ENCODE results near the gene HS1BP3.

HS1BP3 gene

DNA sequence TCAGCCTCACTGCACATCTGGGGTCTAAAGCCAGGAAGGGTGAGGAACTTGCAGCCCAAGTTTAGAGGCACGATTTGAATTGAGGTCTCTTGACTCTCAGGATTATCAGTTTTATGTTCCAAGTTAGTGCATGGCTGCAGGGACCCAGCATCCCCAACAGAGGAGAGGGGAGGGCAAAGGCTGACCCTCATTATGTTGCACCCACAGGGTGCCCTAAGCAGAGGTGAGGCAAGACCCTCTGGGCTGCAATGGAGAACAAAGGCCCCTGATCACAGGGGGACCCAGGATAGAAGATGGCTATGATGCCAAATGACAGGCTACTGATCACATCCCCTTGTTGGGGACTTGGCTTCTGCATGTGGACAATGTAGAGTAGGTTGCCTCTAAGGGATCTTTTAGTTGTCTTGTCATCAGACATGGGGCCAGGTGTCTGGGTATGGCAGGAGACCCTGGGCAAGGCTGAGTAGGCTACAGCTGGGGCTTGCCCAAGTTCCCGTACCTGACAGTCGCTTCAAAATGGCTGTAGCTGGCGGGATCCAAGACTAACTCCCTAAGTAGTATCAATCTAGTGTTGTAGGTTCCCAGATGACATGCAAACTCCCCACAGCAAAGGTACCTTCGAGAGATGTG is 11.5 kb upstream of the HS1BP3 start:
- DNase-seq: peak; percentile 21

DNA sequence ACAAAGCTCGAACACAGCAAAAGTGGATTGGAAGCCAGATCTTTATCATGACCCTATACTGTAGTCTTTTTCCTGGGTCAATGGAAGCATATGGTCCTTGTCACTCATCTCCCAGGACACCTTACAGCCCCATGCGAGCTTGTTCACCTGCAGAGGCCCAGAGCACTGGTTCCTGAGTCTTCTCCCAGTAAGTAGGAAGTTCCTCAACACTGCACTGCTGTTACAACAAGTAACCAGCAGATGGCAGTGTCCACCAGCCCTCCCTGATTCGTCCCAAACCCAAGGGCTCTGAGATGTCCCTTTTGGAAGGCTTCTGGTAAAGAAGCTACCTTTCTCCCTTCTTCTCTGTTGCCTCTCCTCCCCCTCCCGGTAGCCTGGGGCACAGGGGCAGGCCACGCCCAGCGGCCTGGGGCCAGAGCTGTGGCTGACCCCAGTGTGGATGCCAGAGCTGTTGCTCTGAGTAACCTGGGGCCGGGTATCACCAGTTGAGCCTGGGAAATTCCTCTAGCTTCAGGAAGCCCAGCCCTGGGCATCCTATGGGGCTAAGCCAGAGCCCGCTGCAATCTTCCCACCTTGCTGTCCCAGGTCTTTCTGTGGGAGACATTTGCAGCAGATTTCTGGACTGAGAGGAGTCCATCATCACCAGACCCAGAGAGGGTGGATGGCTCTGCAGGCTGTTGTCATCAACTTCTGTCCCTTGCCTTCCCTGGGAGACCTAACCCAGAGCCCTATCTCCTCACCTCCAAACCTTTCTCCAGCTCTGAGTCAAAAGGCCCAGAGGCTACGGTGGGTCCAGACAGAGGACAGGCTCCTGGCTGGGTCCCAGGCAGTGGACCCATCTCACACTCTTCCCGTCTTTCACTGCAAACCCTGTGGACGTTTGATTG is 10.8 kb upstream of the HS1BP3 start:
- DNase-seq: peak; percentile 65

DNA sequence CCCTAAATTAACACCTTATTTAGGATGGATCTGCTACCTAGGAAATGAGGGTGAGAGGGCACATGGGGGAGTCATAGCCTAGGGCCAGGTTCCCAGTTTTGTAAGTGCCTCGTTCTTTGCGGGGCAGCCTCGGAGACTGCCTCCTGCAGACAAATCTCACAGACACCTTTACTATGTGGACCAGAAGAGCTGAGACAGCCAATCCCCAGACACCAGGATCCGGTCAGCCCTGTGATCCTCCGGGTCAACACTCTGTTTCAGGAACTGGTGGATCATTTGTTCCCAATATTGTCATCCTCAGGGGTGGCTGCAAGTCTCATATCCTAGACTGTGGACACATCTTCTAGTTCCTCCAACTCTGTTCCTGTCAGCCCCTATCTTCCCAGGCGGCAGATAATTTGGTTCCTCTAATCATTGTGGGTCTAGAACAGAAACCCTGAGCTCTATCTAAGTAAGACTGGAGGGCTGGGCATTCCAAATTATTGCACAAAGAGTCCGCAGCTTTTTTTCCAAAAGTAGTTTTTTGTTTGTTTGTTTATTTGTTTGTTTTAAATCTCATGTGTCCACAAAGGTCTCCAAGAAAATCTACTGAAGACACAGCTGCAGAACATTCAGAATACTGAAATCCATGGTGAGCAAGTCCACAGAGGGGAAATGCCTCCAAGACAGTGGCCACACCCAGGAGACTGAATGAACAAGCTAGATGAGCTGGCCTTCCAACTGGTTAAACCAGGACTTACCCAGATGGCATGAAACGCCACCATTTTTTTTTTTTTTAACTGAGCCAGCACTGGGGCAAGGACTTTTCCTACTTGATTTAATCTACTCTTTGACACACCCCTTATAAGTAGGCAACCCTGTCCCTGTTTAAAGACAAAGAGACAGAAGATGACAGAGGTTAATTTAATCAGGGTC is 9.9 kb upstream of the HS1BP3 start:
- DNase-seq: no peak

DNA sequence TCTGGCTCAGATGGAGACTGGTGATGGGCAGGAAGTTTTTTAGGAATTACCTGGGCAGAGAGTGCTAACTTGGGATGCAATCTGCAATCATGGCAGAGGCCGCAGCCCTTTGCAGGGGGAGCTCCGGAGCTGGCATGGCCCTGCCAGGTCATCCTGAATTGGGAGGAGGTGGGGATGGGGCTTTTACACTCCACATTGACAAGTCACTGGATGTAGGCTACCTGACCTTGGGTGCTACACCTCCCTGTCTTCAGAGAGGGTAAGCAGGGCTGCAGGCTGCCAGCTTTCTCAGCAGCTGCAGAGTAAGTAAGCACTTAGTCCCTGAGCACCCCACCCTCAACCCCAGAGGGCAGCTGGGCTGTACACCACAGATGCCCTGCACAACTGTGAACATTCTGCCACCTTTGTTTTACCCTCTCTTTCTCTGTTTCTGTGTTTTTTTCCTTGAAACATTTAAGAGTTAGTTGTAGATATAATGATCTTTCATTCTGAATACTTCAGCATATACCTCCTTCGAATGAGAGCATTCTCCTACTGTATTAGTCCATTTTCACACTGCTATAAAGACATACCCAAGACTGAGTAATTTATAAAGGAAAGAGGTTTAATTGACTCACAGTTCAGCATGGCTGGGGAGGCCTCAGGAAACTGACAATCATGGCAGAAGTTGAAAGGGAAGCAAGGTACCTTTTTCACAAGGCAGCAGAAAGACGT is 6.8 kb upstream of the HS1BP3 start:
- DNase-seq: no peak

DNA sequence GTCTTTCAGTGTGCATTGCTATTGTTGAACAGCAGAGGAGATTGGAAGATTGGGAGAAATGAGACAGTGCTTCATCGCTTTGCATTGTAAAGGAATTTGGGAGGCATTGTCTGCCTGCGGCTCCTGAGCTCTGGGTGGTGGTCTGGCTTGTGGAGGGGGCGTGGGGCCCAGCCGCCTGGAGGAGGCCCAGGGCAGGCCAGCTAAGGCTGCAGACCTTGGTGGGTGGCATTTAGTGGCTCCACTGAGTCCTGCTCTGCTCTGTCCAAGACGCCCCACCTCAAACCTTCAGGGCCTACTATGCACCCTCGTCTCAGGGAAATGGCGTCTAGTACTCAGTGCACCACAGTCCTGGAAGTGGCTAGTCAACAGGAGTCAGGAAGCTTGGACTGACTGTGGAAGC is 5.7 kb upstream of the HS1BP3 start:
- DNase-seq: no peak

DNA sequence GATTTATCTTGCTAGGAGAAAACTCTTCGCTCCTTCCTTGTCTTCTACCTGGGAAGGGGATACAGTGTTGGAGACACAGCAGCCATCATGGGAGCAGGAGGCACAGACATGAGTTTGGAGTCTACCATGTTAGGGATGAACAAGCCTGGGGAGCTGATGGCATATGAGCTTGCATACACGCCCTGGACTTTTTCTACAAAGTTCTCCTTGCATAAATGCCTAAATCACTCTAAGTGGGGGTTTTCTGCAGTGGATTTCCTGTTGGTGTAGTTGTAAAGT is 3.6 kb upstream of the HS1BP3 start:
- no peak for DNase-seq

DNA sequence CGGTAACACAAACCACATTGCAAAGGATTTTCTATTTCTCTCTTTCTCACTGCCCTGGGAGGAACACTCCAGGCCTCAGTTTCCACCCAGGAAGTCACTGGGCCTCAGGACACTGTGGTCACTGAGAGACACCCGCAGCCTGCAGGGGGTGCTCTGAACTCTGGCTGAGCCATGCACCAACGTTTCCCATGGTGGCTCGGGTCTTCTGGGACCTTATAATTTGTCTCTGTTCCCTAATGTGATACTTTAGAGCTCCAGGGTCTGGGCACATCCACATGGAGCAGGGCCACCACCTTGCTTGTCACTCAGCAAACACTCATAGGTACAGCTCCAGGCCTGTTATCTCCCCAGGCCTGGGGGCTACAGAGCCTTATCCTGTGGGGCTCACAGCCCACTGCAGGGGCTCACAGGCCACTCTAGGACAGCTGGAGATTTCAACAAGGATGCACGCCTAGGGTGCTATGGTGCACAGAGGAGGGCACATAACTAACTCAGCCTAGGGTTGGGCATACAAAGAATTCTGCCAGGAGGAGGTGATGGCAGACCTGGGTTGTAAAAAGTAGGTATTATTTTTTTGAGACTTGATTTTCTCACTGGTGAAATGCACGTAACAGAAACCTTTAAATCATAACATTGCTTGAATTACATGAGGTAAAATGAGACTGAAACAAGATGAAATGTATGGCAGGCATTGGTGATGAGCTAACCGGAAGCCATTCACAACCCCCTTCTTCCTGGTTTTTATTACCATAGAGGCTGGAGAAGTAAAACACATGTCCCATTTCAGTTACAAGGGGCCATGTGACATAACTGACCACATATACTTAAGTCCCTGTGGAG is 3.0 kb upstream of the HS1BP3 start:
- no peak for DNase-seq

DNA sequence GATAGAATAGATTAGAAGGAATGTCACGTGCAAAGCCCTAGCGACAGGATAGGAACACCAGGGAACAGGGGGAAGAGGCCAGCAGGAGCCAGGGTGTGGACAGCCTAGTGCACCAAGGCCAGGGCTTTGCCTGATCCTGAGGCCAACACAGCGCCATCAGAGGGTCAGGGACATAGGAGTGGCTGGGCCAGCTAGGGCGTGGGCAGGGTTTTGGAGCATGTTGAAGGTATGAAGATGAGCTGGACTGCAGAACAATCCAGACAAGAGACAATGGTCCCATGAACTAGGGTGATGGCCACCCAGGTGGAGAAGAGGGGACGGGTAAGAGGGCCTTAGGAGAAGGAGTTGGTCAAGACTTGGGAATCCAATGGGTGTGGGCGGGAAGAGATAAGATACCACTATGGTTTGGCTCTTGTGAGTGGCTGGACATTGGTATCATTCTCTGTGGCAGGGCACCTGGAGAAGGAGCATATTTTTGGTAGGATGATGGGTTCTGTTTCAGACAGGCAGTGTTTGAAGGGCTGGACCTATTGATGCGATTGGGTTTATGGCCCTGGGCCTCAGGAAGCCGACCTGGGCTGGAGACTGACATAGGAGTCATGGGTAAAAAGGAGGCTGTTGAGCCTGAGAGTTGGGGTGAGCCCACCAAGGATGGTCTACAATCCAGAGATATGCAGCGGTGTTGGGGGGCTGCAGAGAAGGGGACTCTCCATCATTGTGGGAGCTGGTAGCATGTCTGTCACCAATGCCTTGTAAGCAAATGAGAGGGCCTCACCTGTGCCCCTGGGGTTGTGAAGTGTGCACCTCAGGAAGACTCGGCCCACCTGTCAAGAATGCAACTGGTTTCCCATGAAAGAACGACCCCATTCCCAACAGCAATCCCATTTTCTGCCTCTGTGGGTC is 2.0 kb upstream of the HS1BP3 start:
- DNase-seq: no peak

DNA sequence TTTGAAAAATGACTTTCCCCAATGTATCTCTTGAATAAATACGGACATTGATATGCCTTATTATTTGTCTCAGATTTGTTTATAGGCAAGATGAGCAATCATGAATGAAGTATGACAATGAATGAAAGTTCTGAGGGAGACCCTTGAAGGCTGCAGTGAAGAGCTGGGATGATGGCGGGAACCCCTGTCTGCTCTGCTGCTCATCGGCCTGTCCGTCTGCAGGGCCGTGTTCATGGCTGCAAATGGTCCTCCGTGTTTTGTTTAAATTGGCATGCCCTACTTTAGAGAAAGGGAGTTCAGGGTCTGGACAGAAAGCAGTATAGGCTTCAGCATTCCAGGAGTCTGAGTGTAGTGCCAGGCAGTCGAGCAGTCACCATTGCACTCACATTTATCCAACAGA is 1.2 kb upstream of the HS1BP3 start:
- no peak for DNase-seq

DNA sequence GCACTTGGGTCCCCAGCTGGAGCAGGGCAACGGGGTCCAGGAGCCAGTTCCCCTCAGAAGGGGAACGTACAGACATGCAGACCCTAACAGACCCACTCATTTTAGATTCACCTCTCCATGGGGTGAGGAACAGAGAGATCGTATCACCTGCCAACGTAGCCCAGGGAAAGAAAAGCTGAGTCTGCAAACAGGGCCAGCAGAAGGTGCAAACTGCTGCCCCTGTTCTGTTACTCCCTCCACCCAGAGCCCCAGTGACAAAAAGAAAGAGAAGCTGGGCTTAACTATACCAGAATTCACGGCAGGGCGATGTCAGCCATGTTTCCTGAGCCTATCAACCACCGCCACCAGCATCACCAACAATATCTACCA is 817 bp upstream of the HS1BP3 start:
- DNase-seq: no peak

DNA sequence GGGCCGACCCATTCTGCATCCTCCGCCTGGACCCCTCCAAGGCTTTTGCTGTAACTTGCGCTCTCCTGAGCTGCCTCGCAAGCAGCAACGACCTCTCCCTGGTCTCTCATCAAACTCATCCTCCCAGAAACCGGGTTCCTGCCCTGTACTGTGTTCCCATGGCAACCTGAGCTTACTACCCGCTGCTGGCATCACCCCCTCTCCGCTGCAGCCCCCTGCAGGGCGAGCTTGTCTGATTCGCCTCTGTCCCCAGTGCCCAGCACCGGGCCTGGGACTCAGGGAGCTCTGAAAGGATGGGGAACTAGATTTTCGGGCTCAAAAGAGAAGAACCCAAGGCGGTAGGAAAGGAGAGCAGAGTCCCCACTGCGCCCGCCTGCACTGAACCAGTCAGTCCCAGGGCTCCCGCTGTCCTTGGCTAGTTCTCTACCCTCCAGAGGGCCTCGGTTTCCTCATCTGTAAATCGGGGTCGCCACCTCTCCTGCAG is 463 bp downstream of the HS1BP3 start:
- peak; percentile 40 for DNase-seq

DNA sequence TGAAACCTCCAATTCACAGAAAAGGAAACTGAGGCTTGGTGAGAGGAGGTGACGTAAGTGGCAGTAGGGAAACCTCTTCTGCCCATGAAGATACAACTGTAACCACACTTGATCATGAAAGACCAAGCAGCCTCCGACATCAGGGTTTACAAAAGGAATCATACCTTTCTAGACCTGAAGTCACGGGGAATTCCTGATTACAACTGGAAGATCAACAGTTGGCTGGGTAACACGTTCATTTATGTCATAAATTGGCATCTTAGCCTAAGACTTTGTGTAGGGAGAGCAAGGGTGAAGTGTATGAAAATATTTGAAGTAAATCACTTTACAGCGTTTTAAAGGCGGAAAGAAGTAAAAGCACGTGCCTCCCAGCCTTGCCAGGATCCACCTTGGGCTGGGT is 922 bp downstream of the HS1BP3 start:
- DNase-seq: no peak

DNA sequence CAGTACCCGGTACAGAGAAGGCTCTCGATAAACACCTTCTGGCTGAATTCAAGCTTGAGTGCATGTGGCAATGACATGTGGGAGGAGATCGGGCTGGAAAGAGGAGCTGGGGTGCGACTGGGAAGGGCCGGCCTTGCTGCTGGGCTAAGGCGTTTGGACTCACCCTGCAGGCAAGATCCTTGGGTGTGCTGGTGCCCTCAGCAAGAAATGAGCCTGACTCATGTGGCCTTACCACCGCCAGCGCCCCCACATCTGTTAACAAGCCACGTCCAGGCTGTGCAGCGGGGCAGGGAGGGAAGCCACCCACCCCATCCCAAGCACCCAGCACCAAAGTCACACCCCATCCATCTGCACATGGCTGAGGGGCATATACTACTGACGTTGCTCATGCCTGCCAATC is 1.3 kb downstream of the HS1BP3 start:
- DNase-seq: no peak

DNA sequence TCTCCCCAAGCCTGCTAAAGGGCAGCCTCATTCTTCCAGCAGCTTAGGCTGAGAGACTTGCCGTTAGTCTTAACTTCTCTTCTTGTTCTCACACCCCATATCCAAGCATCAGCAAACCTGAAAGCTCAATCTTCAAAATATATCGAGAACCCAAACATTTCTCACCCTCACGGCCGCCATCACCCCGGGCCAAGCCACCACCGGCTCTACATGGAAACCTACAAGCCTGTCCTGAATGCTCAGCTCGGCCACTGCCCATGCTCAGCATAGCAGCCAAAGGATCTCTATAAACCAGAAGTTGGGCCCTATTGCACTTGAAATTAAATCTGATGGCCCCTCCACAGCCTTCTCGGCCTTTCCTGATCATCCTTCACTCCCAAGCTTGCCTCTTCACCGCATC is 2.1 kb downstream of the HS1BP3 start:
- no peak for DNase-seq

DNA sequence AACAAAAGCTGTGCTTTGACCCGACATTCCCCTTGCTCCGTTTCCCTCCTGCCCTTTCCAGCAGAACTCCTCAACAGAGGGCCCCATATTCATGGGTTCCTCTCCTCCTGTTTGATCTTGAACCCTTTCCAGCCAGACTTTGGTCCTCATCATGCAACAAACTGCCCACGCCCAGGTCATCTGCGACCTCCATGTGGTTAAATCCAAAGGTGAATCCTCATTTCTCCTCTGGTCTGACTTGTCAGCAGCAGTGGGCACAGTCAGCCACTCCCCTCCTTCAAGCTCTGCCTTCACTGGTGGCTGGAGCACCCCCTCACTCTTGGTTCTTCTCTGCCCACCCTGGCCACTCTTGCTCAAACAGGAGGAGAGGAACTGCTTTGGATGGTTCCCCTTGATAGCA is 2.7 kb downstream of the HS1BP3 start:
- DNase-seq: no peak

DNA sequence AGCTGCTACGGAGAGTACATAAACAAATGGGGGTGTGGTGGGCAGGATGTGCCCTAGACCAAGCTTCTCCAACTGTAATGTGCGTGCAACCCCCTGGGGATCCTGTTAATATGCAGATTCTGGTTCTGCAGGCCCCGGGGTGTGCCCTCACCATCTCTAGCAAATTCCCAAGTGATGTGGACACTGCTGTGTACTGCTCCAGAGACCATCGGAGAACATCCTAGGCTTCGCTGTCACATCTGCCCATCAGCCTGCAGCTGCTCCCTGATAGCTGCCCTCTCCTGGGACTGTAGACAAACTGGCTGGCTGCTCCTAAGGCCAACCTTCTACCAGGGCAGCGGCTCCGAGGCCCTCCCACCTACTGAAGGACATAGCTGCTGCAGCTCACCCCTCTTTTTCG is 3.2 kb downstream of the HS1BP3 start:
- DNase-seq: no peak

DNA sequence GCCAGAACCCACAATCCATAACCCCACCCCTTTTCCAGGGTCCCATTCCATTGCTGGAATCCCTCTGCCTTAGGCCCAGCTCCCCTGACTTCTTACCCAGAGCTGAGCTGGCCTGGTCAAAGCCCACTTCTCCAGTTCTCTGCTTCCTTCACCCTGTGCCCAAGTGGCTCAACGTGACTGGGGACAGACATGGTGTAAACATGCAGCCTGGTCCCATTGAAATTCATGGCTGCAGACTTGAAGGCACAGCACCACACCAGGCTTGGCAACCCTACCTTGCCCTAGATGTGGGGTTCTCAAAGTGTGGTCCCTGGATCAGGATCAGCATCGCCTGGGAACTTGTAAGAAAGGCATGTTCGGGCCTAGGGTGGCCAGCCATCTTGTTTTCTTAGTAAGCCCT is 3.7 kb downstream of the HS1BP3 start:
- DNase-seq: no peak

DNA sequence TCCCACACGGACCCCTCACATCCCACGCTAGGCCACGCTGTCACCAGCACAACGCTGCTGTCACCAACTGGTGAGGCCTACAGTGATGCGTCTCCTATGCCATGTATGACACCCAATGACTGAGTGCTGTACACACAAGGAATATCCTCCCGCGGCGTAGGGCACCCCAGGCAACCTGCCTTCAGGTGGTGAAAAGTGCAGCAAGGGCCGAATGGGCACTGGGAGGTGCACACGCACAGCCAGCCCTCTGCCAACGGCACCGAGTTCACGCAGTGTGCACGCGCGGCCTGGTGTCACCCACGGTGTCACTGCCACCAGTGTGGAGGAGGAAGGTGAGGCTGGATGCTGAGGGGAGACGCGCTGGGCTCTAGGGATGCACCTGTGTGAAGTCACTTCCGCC is 4.5 kb downstream of the HS1BP3 start:
- DNase-seq: no peak

DNA sequence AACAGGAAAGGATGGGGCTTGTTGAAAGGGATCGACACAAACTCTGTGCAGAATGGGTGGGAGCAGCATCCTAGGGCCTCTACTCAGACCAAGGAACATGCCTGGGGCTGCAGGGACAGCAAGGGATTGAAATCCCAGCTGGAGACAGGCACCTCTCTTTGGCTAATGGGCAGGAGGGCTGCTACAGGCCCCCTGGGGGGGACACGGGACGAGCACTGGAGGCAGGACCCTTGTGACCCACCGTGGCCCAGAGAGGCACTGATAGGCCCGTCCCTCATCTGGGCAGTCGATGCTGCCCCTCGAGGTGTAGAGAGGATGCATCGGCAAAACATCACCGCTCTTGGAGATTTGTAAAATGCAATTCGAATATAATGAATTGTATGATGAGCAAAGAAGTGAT is 5.1 kb downstream of the HS1BP3 start:
- no peak for DNase-seq

DNA sequence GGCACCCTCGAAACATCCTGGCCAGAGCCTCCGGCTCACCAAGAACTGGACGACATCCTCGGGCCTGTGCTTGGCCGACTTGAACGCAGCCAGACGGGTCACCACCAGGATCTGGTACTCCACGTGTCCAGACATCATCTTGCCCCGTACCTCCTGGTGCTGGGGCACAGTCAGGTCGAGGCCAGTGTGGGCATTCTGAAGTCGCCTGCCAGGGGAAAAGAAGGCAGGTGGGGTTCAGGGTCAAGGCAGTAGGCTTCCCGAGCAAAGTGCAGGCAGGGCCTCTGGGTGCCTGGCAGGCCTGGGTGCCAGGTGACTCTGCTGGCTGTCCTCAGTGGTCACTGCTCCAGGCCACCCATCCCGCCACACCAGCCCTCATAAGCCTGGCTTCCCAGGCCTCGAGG is 5.6 kb downstream of the HS1BP3 start:
- no peak for DNase-seq

DNA sequence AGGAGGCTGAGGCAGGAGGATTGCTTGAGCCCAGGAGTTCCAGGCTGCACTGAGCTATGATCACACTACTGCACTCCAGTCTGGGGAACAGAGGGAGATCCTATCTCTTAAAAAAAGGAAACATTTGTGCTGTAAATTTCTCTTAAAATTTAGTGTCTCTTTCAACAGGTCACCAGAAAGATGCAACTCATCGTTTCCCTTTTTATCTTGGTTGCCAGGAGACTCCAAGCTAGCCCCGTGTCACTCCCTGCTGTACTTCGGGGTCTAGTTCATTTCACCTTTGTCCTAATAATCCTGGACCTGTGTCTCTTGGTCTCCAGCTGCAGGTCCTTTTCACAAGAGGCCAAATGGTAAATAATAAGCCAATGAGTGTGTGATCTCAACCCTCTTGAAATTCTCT is 7.1 kb downstream of the HS1BP3 start:
- no peak for DNase-seq
